ENCODE data around the gene MYNN.

MYNN gene

GRCh38 chr3:169827712-169828111 is 54.5 kb downstream of the MYNN start:
- no peak for DNase-seq (ENCODE audit: low read depth in 2 of 2)

- DNase-seq (ENCODE audit: low read depth in 2 of 2): no peak
Measured at GRCh38 chr3:169835533-169835932, 62.3 kb downstream of the MYNN start.

- DNase-seq (ENCODE audit: low read depth in 2 of 2): no peak
Measured at GRCh38 chr3:169836078-169836941, 63.1 kb downstream of the MYNN start.

- no peak for DNase-seq (ENCODE audit: low read depth in 2 of 2)
Measured at GRCh38 chr3:169836942-169837275, 63.7 kb downstream of the MYNN start.

- no peak for DNase-seq (ENCODE audit: low read depth in 2 of 2)
Measured at GRCh38 chr3:169838511-169839030, 65.4 kb downstream of the MYNN start.
